Measurements from ENCODE around the gene JAM2.

DNA sequence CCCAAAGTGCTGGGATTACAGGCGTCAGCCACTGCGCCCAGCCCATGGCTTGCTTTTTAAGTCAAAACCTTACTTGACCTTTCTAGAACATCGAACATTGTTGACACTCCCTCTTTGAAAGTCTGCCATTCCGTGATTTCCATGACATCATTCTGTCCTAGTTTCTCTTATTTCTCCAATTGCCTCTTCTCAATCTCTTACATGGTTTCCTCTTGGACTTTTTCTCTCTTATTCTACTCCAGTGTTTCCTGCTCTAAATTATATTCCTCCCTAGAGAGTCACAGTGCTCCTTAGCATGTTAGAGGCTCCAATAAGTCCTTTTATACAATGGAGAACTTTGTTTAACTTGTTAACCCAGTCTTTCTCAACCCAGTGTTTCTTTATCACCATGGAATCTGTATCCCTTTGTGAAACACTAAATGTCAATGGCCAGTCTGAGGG lies 25.5 kb downstream of the JAM2 start:
- TF ChIP-seq, protein P1, sequence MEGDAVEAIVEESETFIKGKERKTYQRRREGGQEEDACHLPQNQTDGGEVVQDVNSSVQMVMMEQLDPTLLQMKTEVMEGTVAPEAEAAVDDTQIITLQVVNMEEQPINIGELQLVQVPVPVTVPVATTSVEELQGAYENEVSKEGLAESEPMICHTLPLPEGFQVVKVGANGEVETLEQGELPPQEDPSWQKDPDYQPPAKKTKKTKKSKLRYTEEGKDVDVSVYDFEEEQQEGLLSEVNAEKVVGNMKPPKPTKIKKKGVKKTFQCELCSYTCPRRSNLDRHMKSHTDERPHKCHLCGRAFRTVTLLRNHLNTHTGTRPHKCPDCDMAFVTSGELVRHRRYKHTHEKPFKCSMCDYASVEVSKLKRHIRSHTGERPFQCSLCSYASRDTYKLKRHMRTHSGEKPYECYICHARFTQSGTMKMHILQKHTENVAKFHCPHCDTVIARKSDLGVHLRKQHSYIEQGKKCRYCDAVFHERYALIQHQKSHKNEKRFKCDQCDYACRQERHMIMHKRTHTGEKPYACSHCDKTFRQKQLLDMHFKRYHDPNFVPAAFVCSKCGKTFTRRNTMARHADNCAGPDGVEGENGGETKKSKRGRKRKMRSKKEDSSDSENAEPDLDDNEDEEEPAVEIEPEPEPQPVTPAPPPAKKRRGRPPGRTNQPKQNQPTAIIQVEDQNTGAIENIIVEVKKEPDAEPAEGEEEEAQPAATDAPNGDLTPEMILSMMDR (conservative IDR thresholded peaks at IDR 0.05), result no peak
- no peak for TF ChIP-seq EZH2 (IDR thresholded peaks at IDR 0.05; ENCODE audit: low read depth)
